ENCODE data around the gene SPDEF.

Gene SPDEF

DNA sequence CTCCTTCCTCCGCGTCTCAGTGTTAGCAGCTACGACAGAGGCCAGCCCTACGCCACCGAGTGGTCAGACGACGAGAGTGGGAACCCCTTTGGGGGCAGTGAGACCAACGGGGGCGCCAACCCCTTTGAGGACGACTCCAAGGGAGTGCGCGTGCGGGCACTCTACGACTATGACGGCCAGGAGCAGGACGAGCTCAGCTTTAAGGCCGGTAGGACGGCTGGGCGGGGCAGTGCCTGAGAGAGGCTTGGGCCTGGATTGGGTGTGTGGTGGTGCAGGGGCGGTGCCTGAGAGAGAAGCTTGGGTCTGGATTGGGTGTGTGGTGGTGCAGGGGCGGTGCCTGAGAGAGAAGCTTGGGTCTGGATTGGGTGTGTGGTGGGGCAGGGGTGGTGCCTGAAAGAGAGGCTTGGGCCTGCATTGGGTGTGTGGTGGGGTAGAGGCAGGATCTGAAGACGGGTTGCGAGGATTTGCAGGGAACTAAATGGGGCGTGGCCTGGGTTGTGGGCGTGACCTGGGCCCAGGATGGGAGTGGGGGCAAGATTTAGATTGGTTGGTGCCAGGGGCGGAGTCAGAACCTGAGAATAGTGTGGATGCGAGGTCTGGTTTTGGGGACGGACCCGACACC, 24.4 kb downstream of the SPDEF start:
- TF ChIP-seq, protein P1, sequence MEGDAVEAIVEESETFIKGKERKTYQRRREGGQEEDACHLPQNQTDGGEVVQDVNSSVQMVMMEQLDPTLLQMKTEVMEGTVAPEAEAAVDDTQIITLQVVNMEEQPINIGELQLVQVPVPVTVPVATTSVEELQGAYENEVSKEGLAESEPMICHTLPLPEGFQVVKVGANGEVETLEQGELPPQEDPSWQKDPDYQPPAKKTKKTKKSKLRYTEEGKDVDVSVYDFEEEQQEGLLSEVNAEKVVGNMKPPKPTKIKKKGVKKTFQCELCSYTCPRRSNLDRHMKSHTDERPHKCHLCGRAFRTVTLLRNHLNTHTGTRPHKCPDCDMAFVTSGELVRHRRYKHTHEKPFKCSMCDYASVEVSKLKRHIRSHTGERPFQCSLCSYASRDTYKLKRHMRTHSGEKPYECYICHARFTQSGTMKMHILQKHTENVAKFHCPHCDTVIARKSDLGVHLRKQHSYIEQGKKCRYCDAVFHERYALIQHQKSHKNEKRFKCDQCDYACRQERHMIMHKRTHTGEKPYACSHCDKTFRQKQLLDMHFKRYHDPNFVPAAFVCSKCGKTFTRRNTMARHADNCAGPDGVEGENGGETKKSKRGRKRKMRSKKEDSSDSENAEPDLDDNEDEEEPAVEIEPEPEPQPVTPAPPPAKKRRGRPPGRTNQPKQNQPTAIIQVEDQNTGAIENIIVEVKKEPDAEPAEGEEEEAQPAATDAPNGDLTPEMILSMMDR (IDR thresholded peaks at IDR 0.05; ENCODE audit: extremely low read depth, missing control alignments), result no peak
- peak; percentile 73 for DNase-seq (ENCODE audit: low spot score)

DNA sequence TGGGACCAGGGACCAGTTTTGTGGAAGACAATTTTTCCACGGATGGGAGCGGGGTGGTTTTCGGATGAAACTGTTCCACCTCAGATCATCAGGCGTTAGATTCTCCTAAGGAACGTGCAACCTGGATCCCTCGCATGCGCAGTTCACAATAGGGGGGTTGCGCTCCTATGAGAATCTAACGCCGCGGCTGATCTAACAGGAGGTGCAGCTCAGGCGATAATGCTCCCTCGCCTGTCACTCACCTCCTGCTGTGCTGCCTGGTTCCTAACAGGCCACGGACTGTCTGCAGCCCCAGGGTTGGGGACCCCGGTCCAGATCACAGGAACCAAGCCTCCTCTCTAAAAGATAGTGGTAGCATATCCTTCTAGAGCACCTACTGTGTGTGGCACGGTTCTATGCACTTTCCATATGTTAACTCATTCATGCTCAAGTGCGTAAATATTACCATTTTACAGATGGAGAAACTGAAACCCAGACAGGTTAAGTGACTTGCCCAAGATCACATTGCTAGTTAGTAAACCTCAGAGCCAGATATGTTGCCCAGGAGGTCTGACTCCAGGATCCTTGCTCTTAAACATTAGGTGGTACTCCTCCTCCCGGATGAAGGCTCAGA, 25.3 kb downstream of the SPDEF start:
- DNase-seq (ENCODE audit: low spot score), result no peak

DNA sequence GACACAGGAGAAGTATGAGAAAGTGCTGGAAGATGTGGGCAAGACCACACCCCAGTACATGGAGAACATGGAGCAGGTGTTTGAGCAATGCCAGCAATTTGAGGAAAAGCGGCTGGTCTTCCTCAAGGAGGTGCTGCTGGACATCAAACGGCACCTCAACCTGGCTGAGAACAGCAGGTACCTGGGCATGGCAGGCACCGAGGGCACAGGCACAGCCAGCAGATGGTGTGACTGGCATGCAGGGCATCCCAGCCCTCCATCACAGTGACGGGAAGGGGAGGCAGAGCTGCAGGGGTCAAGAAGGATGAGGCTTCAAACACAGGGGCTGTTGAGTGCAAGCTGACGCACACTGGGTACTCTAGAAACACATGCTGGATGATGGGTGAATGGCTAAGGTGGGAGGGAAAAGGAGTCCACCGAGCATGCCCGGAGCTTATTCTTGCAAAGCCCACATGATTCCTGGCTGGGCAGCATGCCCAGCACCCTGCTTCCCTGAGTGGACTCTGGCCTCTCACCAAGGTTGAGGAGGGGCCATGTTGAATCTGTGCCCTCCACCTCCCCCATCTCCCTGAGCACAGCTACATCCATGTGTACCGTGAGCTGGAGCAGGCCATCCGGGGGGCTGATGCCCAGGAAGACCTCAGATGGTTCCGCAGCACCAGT, 26.3 kb downstream of the SPDEF start:
- TF ChIP-seq, protein P1 (IDR thresholded peaks at IDR 0.05; ENCODE audit: extremely low read depth, missing control alignments), result no peak
- no peak for DNase-seq (ENCODE audit: low spot score)

More for the DNA sequence above, 25.3 kb downstream of the SPDEF start:
- TF ChIP-seq, protein P1 (IDR thresholded peaks at IDR 0.05; ENCODE audit: extremely low read depth, missing control alignments), result no peak

DNA sequence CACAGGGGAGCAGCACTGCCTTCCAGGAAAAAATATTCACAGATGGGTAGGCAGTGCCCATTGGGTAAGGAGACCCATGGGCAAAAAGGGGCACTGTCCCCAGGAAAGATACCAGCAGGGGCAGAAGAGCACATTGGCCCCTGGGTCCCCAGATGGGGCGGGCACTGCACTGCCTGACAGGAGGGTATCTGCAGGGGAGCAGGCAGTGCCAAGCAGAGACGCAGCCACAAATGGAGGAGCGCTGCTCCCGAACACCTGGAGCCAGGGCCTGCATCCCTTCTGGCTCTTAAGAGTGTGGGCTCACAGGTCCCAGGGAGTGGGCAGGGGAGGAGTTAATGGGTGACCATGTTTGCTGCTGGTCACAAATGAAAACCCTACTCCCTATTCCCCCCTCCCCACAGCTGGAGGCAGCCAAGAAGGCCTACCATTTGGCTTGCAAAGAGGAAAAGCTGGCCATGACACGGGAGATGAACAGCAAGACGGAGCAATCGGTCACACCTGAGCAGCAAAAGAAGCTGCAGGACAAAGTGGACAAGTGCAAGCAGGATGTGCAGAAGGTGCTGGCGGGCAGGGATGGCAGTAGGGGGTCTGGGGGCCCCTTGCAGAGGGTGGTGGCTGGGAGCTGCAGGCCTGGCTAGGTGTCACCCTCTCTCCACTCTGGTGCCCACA, 27.0 kb downstream of the SPDEF start:
- TF ChIP-seq, protein P1 (IDR thresholded peaks at IDR 0.05; ENCODE audit: extremely low read depth, missing control alignments), result no peak
- DNase-seq (ENCODE audit: low spot score), result no peak

DNA sequence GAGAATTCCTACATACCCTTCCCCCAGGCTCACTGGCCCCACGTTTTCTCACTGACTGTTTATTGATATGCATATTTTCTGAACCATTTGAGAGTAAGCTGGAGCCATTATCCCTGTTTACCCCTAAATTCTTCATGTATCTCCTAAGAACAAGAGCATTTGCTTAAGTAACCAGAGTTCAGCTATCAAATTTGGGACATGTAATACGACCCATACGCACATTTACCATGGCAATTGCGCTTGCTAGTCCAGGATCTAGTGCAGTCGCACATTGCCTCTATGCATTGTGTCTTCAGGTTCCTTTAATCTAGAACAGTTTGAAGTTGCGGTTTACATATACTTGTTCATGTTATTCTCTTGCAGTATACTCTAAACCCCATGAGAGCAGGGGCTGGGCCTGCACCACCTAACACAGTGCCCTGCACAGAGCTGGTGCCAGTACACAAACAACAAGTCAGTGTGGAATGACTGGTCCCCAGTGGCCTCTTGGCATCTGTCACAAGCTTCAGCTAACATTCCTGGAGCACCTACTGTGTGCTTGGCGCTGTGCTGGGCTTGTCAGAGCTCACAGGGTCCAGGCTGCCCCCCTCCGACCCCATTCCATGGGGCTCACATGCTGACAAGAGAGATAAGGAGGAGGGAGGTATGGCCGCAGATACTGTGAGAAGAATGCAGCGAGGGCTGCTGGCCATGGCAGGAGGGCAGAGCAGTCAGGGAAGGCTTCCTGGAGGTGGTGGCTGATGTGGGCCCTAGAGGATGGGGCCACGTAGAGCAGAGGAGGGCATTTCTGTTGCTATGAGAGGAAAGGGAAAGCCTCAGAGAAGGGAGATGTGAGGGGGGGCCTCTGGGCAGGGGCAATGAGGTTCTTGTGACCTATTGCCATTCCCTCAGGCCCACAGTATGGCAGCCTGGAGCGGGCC, 28.1 kb downstream of the SPDEF start:
- TF ChIP-seq, protein P1 (IDR thresholded peaks at IDR 0.05; ENCODE audit: extremely low read depth, missing control alignments), result no peak
- DNase-seq (ENCODE audit: low spot score), result no peak

DNA sequence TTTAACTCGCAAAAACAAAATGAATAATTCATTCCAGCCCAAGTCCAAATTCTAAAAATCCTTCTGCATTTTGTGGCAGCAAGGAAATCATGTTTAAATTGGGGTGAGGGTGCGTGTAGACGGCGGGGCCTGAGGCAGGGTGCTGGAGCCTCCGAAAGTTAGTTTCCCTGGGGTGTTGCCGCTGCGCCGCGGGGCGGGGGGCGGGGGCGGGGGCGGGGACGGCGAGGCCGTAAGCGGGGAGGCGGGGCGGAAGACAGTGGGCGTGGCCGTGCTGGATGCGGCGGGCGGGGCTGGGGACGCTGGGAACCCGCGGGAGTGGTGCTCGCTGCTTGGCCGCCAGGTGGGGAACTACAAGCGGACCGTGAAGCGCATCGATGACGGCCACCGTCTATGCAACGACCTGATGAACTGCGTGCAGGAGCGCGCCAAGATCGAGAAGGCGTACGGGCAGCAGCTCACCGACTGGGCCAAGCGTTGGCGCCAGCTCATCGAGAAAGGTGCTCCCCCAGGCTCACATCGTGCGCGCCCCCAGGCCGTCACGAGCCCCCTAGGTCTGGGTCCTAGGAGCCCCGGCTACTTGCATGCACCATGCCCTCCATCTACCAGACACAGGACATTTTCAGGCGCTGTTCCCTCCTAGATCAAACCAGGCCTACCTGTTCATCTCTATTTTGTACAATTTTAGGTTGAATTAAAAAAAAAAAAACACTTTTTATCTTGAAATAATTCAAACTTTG, 29.0 kb downstream of the SPDEF start:
- peak; percentile 98 for DNase-seq (ENCODE audit: low spot score)
- TF ChIP-seq, protein P1 (IDR thresholded peaks at IDR 0.05; ENCODE audit: extremely low read depth, missing control alignments), result peak; percentile 75
